Fibroblast of skin of left biceps (primary cell): ENCODE results near the gene FEV.

Experiments
- DNase-seq, 2 experiments: peaks; one replicate each; pipeline ENCODE4 v3.0.0-alpha.2; 2013; ENCODE audit warnings: low read depth in 2 of 2

The FEV gene

GRCh38 chr2:218985021-218985324 lies at the start of gene FEV:
Gene FEV, minus strand, starts transcription at chr2:218985184. Its CDS starts 109 bp downstream, at chr2:218985075.
- DNase-seq = no peak

GRCh38 chr2:219032051-219032745 lies 47.2 kb upstream of the FEV start:
- no peak for DNase-seq

GRCh38 chr2:219031005-219031738 lies 46.2 kb upstream of the FEV start:
- DNase-seq = no peak

- no peak for DNase-seq
Measured at GRCh38 chr2:219030177-219030940, 45.4 kb upstream of the FEV start.

GRCh38 chr2:219029829-219030165 lies 44.8 kb upstream of the FEV start:
- DNase-seq = peak; percentile 15 to 21

GRCh38 chr2:219028996-219029828 lies 44.2 kb upstream of the FEV start:
- DNase-seq = no peak

GRCh38 chr2:219028141-219028540 lies 43.2 kb upstream of the FEV start:
- DNase-seq = no peak

GRCh38 chr2:219027511-219028055 lies 42.6 kb upstream of the FEV start:
- no peak for DNase-seq

- no peak for DNase-seq
Measured at GRCh38 chr2:219026946-219027345, 42.0 kb upstream of the FEV start.

GRCh38 chr2:219025637-219026585 lies 40.9 kb upstream of the FEV start:
- DNase-seq = no peak

GRCh38 chr2:219024059-219024458 lies 39.1 kb upstream of the FEV start:
- DNase-seq = no peak

GRCh38 chr2:219023045-219023605 lies 38.1 kb upstream of the FEV start:
- no peak for DNase-seq

- no peak for DNase-seq
Measured at GRCh38 chr2:219022616-219023015, 37.6 kb upstream of the FEV start.

- DNase-seq = no peak
Measured at GRCh38 chr2:219022041-219022440, 37.1 kb upstream of the FEV start.

GRCh38 chr2:219021591-219021990 lies 36.6 kb upstream of the FEV start:
- no peak for DNase-seq

- DNase-seq = no peak
Measured at GRCh38 chr2:219020604-219021365, 35.8 kb upstream of the FEV start.

GRCh38 chr2:219019436-219019835 lies 34.5 kb upstream of the FEV start:
- no peak for DNase-seq

- DNase-seq = no peak
Measured at GRCh38 chr2:219018726-219019125, 33.7 kb upstream of the FEV start.

- no peak for DNase-seq
Measured at GRCh38 chr2:219018286-219018685, 33.3 kb upstream of the FEV start.
